Measurements from ENCODE around the gene TMEM50B.

Gene TMEM50B

DNA sequence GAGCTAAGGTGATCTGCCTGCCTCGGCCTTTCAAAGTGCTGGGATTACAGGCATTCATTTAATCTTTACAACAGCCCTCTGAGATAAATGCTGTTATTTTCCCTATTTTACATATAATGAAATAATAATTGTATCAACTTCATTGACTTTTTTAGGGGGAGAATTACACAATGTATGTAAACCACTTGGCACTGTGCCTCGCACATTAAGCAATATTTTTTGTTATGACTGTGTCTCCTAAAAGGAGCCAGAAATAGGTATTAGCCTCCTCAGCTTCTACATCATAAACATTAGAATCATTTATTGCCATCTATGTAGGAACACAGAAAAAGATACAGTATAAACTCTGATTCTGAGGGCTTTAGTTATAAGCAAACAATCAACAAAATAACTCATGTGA is 12.8 kb upstream of the TMEM50B start:
- in situ Hi-C loops (cut with HindIII; ENCODE audit: low sequenced_read_pairs): no loop called here

GRCh38 chr21:33491373-33492102 is 11.8 kb upstream of the TMEM50B start, which contains the start of gene DNAJC28:
TSS of gene DNAJC28 (minus strand) at chr21:33491716. CDS start at chr21:33489393, 2,323 bp downstream.
- DNase-seq (ENCODE audit: low read depth, low spot score): peak; percentile 95
- H3K4me3 ChIP-seq (ENCODE audit: low read depth, low read length): peak within 1 kb of the TSS; percentile 82
- TF ChIP-seq CTCF (IDR thresholded peaks at IDR 0.05; ENCODE audit: low read depth, low read length): no peak
- in situ Hi-C loops (cut with HindIII; ENCODE audit: low sequenced_read_pairs): no loop called here

More for the DNA sequence above, 12.8 kb upstream of the TMEM50B start:
- no peak overlapping the region for H3K4me3 ChIP-seq (ENCODE audit: low read depth, low read length)
- peak; percentile 5 for DNase-seq (ENCODE audit: low read depth, low spot score)
- no peak for TF ChIP-seq CTCF (IDR thresholded peaks at IDR 0.05; ENCODE audit: low read depth, low read length)

- H3K4me3 ChIP-seq (ENCODE audit: low read depth, low read length): peak overlapping the region; percentile 82
- in situ Hi-C loops (cut with HindIII; ENCODE audit: low sequenced_read_pairs): no loop called here
- DNase-seq (ENCODE audit: low read depth, low spot score): no peak
- TF ChIP-seq CTCF (IDR thresholded peaks at IDR 0.05; ENCODE audit: low read depth, low read length): no peak
Observed at GRCh38 chr21:33490991-33491372, 11.2 kb upstream of the TMEM50B start.

GRCh38 chr21:33488936-33489335 is 9.2 kb upstream of the TMEM50B start:
- TF ChIP-seq CTCF (IDR thresholded peaks at IDR 0.05; ENCODE audit: low read depth, low read length): no peak
- in situ Hi-C loops (cut with HindIII; ENCODE audit: low sequenced_read_pairs): no loop called here
- no peak for DNase-seq (ENCODE audit: low read depth, low spot score)
- no peak overlapping the region for H3K4me3 ChIP-seq (ENCODE audit: low read depth, low read length)

- in situ Hi-C loops (cut with HindIII; ENCODE audit: low sequenced_read_pairs): no loop called here
- H3K4me3 ChIP-seq (ENCODE audit: low read depth, low read length): no peak overlapping the region
- no peak for TF ChIP-seq CTCF (IDR thresholded peaks at IDR 0.05; ENCODE audit: low read depth, low read length)
- DNase-seq (ENCODE audit: low read depth, low spot score): no peak
Observed at GRCh38 chr21:33487996-33488395, 8.2 kb upstream of the TMEM50B start.

DNA sequence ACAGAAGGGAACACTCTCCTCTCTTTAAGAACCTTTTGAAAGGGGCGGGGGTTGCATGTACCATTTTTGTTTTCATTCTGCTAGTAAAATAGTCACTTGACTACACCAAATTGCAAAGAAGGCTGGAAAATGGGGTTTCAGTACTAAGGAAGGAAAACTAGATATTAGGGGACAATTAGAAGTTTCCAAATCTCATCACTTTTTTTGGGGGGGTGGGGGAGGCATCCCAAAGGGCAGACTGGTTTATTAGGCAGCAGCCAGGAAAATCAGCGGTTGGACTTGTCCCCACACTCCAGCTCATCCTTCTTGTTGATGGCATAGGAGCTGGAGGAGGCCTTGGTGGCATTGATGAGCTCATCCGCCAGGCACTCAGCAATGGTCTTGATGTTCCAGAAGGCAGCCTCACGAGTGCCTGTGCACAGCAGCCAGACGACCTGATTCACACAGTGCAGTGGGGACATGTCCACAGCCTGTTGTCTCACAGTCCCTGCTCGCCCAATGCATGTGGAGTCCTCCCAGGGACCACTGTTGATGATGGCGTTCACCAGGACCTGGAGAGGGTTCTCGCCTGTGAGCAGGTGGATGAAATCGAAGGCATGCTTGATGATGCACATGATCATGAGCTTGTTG is 1.7 kb upstream of the TMEM50B start:
- in situ Hi-C loops (cut with HindIII; ENCODE audit: low sequenced_read_pairs): no loop called here
- no peak overlapping the region for H3K4me3 ChIP-seq (ENCODE audit: low read depth, low read length)
- TF ChIP-seq CTCF (IDR thresholded peaks at IDR 0.05; ENCODE audit: low read depth, low read length): no peak
- DNase-seq (ENCODE audit: low read depth, low spot score): no peak
